Measurements from ENCODE around the gene SGCD. TPM values are rescaled to one million over a fixed set of nuclear protein-coding genes. Genes with fewer than 3 reads are reported as not detected.

SGCD gene
- polyA plus RNA-seq, 1 donor (not counting 4 experiments of a cell fraction or from before 2014, with no cell fraction given): not detected

DNA sequence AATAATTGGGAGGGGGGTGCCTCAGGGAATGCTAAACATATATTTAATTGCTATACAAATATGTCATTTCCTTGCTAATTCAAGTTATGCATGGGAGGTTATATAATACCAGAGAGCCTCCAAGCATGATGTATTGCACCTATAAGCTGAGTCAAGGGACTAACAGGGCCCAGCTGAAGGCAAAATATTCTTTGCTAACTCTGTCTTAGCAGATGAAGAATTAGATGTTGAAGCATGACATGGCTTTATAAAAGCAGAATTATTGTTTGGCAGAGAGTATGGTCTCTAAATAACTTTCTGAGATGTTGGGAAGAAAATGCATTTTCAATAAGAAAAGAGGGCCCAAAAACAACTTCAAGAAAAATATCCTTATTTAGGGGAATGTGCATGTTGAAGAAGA lies 60.4 kb downstream of the SGCD start:
- Histone ChIP-seq H3K9me3 (ENCODE audit: control insufficient read depth, low read depth, low read length) (no peaks in the 10 kb centered on the region), H3K4me3 (ENCODE audit: control insufficient read depth in 2 of 3, extremely low read depth in 1 of 3, insufficient read depth in 2 of 3, low read depth in 1 of 3, low read length in 3 of 3) (no peak overlapping the region), H3K9ac (ENCODE audit: control insufficient read depth, extremely low read depth, insufficient read depth, low read length) (no peak overlapping the region), H3K36me3 (ENCODE audit: control insufficient read depth in 2 of 2, extremely low read depth in 1 of 2, insufficient read depth in 2 of 2, low read length in 2 of 2) (no peaks in the 10 kb centered on the region), H3K79me2 (ENCODE audit: control insufficient read depth, insufficient read depth, low read length) (no peaks in the 10 kb centered on the region), H3K9me1 (ENCODE audit: control insufficient read depth, extremely low read depth, insufficient read depth, low read length) (no peaks in the 10 kb centered on the region), H3K27ac (ENCODE audit: control insufficient read depth, insufficient read depth, low read length) (no peak overlapping the region), H3K4me1 (ENCODE audit: control insufficient read depth, extremely low read depth, insufficient read depth, low read length) (no peaks in the 10 kb centered on the region), H3K4me2 (ENCODE audit: control insufficient read depth, extremely low read depth, insufficient read depth, low read depth, low read length) (no peak overlapping the region), H4K20me1 (ENCODE audit: control insufficient read depth, extremely low read depth, insufficient read depth, low read length) (no peaks in the 10 kb centered on the region), H2AFZ (ENCODE audit: control insufficient read depth, low read length) (no peak overlapping the region), H3K27me3 (ENCODE audit: control insufficient read depth, extremely low read depth, insufficient read depth, low read length) (no peaks in the 10 kb centered on the region)
- FAIRE-seq (no peak), DNase-seq (ENCODE audit: low read depth, low spot score) (no peak)
- TF ChIP-seq, protein P1, sequence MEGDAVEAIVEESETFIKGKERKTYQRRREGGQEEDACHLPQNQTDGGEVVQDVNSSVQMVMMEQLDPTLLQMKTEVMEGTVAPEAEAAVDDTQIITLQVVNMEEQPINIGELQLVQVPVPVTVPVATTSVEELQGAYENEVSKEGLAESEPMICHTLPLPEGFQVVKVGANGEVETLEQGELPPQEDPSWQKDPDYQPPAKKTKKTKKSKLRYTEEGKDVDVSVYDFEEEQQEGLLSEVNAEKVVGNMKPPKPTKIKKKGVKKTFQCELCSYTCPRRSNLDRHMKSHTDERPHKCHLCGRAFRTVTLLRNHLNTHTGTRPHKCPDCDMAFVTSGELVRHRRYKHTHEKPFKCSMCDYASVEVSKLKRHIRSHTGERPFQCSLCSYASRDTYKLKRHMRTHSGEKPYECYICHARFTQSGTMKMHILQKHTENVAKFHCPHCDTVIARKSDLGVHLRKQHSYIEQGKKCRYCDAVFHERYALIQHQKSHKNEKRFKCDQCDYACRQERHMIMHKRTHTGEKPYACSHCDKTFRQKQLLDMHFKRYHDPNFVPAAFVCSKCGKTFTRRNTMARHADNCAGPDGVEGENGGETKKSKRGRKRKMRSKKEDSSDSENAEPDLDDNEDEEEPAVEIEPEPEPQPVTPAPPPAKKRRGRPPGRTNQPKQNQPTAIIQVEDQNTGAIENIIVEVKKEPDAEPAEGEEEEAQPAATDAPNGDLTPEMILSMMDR (optimal IDR thresholded peaks at IDR 0.05 in 1 of 3, IDR thresholded peaks at IDR 0.05 in 1 of 3, conservative IDR thresholded peaks at IDR 0.05 in 1 of 3; ENCODE audit: extremely low read depth in 1 of 3, insufficient read depth in 2 of 3, low read length in 3 of 3): no peak
- TF ChIP-seq EZH2 (IDR thresholded peaks at IDR 0.05; ENCODE audit: low read length): no peak
- dilution Hi-C loops (cut with MboI; ENCODE audit: extremely low pct_ligation_motif_present, low sequenced_read_pairs): no loop called here

DNA sequence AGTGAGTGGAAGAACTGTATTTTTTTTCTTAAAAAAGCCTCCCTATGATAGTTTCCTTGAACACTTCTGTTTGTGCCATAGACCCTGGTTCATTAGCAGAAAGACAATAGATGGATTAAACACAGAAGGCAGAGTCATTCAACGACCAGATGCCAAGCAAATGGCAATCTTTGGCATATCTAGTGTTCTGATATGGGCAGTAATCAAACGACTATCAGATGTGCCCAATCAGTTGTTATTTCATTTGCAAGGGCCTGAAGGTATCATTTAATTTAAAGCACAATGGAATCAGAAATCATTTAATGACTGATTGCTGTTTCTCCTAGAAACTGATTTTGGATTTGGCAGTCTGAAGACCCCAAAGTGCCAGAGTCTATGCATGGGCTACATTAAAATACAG lies 61.3 kb downstream of the SGCD start:
- Histone ChIP-seq H4K20me1 (ENCODE audit: control insufficient read depth, extremely low read depth, insufficient read depth, low read length) (no peaks in the 10 kb centered on the region), H3K27me3 (ENCODE audit: control insufficient read depth, extremely low read depth, insufficient read depth, low read length) (no peaks in the 10 kb centered on the region), H3K9ac (ENCODE audit: control insufficient read depth, extremely low read depth, insufficient read depth, low read length) (no peak overlapping the region), H3K27ac (ENCODE audit: control insufficient read depth, insufficient read depth, low read length) (no peak overlapping the region), H3K9me1 (ENCODE audit: control insufficient read depth, extremely low read depth, insufficient read depth, low read length) (no peaks in the 10 kb centered on the region), H3K9me3 (ENCODE audit: control insufficient read depth, low read depth, low read length) (no peaks in the 10 kb centered on the region), H3K36me3 (ENCODE audit: control insufficient read depth in 2 of 2, extremely low read depth in 1 of 2, insufficient read depth in 2 of 2, low read length in 2 of 2) (no peaks in the 10 kb centered on the region), H3K4me1 (ENCODE audit: control insufficient read depth, extremely low read depth, insufficient read depth, low read length) (no peaks in the 10 kb centered on the region), H3K4me2 (ENCODE audit: control insufficient read depth, extremely low read depth, insufficient read depth, low read depth, low read length) (no peak overlapping the region), H2AFZ (ENCODE audit: control insufficient read depth, low read length) (no peak overlapping the region), H3K79me2 (ENCODE audit: control insufficient read depth, insufficient read depth, low read length) (no peaks in the 10 kb centered on the region), H3K4me3 (ENCODE audit: control insufficient read depth in 2 of 3, extremely low read depth in 1 of 3, insufficient read depth in 2 of 3, low read depth in 1 of 3, low read length in 3 of 3) (no peak overlapping the region)
- TF ChIP-seq, protein P1 (optimal IDR thresholded peaks at IDR 0.05 in 1 of 3, IDR thresholded peaks at IDR 0.05 in 1 of 3, conservative IDR thresholded peaks at IDR 0.05 in 1 of 3; ENCODE audit: extremely low read depth in 1 of 3, insufficient read depth in 2 of 3, low read length in 3 of 3): no peak
- no peak for TF ChIP-seq EZH2 (IDR thresholded peaks at IDR 0.05; ENCODE audit: low read length)
- dilution Hi-C loops (cut with MboI; ENCODE audit: extremely low pct_ligation_motif_present, low sequenced_read_pairs): no loop called here
- FAIRE-seq (no peak), DNase-seq (ENCODE audit: low read depth, low spot score) (no peak)
